SU-DHL-6 (cell line): ENCODE data around the gene DAZAP2.

Experiments used
- EZH2phosphoT487 ChIP-seq: fragments of 200-600 bp; sonication (generic), shearing (Covaris generic); conservative IDR thresholded peaks from 2 replicates; pipeline ENCODE4 v1.6.1; 2018; ENCODE audit warnings: mild to moderate bottlenecking, antibody characterized with exemption, low read length, moderate library complexity, mixed read lengths
- TF ChIP-seq, protein P1 (sequence below): fragments of 200-600 bp; sonication (generic); IDR thresholded peaks from one replicate; pipeline ENCODE4 v1.5.1; 2017; ENCODE audit warnings: antibody characterized with exemption, mild to moderate bottlenecking, low read length, moderate library complexity; ENCODE audit not compliant: insufficient read depth, poor library complexity, severe bottlenecking

DNA sequence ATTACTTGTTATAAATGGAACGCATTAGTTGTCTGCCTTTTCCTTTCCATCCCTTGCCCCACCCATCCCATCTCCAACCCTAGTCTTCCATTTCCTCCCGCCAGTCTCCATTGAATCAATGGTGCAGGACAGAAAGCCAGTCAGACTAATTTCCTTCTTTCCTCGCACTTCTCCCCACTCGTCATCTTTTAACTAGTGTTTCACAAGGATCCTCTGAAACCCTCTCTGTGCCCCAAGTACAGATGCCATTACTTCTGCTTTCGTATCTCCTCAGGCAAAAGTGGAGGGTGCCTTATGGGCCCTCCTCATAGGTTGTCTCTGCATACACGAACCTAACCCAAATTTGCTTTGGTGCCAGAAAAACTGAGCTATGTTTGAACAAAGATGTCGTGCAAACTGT lies 4.2 kb downstream of the DAZAP2 start:
- TF ChIP-seq, protein P1, sequence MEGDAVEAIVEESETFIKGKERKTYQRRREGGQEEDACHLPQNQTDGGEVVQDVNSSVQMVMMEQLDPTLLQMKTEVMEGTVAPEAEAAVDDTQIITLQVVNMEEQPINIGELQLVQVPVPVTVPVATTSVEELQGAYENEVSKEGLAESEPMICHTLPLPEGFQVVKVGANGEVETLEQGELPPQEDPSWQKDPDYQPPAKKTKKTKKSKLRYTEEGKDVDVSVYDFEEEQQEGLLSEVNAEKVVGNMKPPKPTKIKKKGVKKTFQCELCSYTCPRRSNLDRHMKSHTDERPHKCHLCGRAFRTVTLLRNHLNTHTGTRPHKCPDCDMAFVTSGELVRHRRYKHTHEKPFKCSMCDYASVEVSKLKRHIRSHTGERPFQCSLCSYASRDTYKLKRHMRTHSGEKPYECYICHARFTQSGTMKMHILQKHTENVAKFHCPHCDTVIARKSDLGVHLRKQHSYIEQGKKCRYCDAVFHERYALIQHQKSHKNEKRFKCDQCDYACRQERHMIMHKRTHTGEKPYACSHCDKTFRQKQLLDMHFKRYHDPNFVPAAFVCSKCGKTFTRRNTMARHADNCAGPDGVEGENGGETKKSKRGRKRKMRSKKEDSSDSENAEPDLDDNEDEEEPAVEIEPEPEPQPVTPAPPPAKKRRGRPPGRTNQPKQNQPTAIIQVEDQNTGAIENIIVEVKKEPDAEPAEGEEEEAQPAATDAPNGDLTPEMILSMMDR, result no peak
- no peak for TF ChIP-seq EZH2phosphoT487
